Measurements from ENCODE around the gene ARFGAP2. TPM values are rescaled to one million over a fixed set of nuclear protein-coding genes. Genes with fewer than 3 reads are reported as not detected.
A peak's percentile ranks its signal among the peaks of the same experiment; 100 is the strongest.

ARFGAP2 gene
- total RNA-seq, 1 experiment from 2014 or later, result 122 TPM

- no TSS peak for BruUV-seq (replicated peaks)
- Histone ChIP-seq H3K27me3 (ENCODE audit: insufficient read depth, low read depth) (no peaks in the 10 kb centered on the region), H3F3A (ENCODE audit: insufficient read depth, low read depth) (peaks cover 44% of the 10 kb centered on the region), H3K79me2 (ENCODE audit: low read depth) (peaks cover 40% of the 10 kb centered on the region), H3K36me3 (ENCODE audit: low read depth) (peaks cover 22% of the 10 kb centered on the region; the same call in 1 of the 2 replicates), H3K4me2 (peak overlapping the region; percentile 95), H3K4me3 (no peak overlapping the region), H2AFZ (no peak overlapping the region), H4K20me1 (ENCODE audit: insufficient read depth) (peaks cover 22% of the 10 kb centered on the region), H3K9me2 (ENCODE audit: insufficient read depth) (no peaks in the 10 kb centered on the region), H3K27ac (peak overlapping the region; percentile 77; the same call in 1 of the 2 replicates), H3K4me1 (replicated peaks; ENCODE audit: insufficient read depth) (peaks cover 12% of the 10 kb centered on the region), H3K9me3 (ENCODE audit: insufficient read depth, low read depth) (no peaks in the 10 kb centered on the region)
- ChIA-PET POLR2A (ENCODE audit: unreplicated experiment) (interaction anchor here (0.5 to 0.6 kb wide), 3 partner anchors 46 to 71 kb away, joined by 3 to 5 read pairs (median 5); no protein-coding TSS in a partner anchor), CTCF (interaction anchor here (1.1 to 1.8 kb wide), 4 partner anchors 37 to 177 kb away, joined by 3 to 9 read pairs (median 7); partner anchors contain the start of genes DDB2 and NR1H3)
- no peak for TF ChIP-seq EZH2 (IDR thresholded peaks at IDR 0.05; ENCODE audit: low read depth)
- TF ChIP-seq, protein P1, sequence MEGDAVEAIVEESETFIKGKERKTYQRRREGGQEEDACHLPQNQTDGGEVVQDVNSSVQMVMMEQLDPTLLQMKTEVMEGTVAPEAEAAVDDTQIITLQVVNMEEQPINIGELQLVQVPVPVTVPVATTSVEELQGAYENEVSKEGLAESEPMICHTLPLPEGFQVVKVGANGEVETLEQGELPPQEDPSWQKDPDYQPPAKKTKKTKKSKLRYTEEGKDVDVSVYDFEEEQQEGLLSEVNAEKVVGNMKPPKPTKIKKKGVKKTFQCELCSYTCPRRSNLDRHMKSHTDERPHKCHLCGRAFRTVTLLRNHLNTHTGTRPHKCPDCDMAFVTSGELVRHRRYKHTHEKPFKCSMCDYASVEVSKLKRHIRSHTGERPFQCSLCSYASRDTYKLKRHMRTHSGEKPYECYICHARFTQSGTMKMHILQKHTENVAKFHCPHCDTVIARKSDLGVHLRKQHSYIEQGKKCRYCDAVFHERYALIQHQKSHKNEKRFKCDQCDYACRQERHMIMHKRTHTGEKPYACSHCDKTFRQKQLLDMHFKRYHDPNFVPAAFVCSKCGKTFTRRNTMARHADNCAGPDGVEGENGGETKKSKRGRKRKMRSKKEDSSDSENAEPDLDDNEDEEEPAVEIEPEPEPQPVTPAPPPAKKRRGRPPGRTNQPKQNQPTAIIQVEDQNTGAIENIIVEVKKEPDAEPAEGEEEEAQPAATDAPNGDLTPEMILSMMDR (conservative IDR thresholded peaks at IDR 0.05), result no peak
- intact Hi-C loops (cut with micrococcal nuclease; ENCODE audit: unreplicated experiment), result loop anchor here (1.0 to 2.0 kb wide), 7 partner anchors 16 to 231 kb away; partner anchors contain the start of genes ACP2 and SLC39A13
- no peak for DNase-seq
Observed at GRCh38 chr11:47177846-47178245, 1.2 kb upstream of the ARFGAP2 start.

DNA sequence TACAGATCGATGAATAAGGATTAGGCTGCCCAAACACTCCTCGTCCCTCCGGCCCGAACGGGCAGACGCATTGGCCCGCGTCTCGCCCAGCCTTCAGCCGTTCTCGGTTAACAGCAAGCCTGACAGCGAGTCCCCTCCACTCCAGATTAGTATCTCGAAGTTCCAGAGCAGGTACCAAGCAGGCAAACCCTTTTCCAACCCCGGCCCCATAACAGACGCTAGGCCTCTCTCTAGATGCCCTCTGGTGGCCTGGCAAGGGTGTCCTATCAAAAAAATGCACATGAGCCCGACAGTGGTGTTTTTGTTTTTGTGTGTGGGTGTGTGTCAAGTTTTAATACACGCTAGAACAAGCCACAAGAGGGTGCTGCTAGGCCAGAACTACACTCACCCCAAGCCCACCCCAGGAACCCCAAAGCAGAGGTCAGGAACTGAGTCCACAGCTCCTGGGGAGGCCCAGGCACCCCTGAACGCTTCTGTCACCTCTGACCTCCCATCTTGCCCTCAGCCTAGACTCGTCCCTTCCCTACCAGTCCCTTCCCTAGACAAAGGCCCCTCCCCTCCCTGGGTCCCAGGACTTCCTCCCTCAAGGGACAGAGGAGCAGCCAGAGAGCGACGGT lies 658 bp upstream of the ARFGAP2 start:
- Histone ChIP-seq H3K27ac (peak overlapping the region; percentile 77), H3K4me2 (peak overlapping the region; percentile 95), H3F3A (ENCODE audit: insufficient read depth, low read depth) (peaks cover 44% of the 10 kb centered on the region), H4K20me1 (ENCODE audit: insufficient read depth) (peaks cover 26% of the 10 kb centered on the region), H3K36me3 (ENCODE audit: low read depth) (peaks cover 25% of the 10 kb centered on the region; the same call in 1 of the 2 replicates), H3K4me1 (replicated peaks; ENCODE audit: insufficient read depth) (peaks cover 12% of the 10 kb centered on the region), H3K9me3 (ENCODE audit: insufficient read depth, low read depth) (no peaks in the 10 kb centered on the region), H2AFZ (peak overlapping the region; percentile 96), H3K9me2 (ENCODE audit: insufficient read depth) (no peaks in the 10 kb centered on the region), H3K27me3 (ENCODE audit: insufficient read depth, low read depth) (no peaks in the 10 kb centered on the region), H3K4me3 (peak overlapping the region; percentile 95), H3K79me2 (ENCODE audit: low read depth) (peaks cover 42% of the 10 kb centered on the region)
- ChIA-PET CTCF (interaction anchor here (0.6 to 1.8 kb wide), 4 partner anchors 38 to 178 kb away, joined by 6 to 9 read pairs (median 7); partner anchors contain the start of gene DDB2), POLR2A (ENCODE audit: unreplicated experiment) (interaction anchor here (0.5 to 0.6 kb wide), 3 partner anchors 47 to 72 kb away, joined by 3 to 5 read pairs (median 5); no protein-coding TSS in a partner anchor)
- TF ChIP-seq EZH2 (IDR thresholded peaks at IDR 0.05; ENCODE audit: low read depth), result no peak
- TF ChIP-seq, protein P1 (conservative IDR thresholded peaks at IDR 0.05), result peak; percentile 82
- intact Hi-C loops (cut with micrococcal nuclease; ENCODE audit: unreplicated experiment), result loop anchor here (1.0 to 2.0 kb wide), 7 partner anchors 17 to 231 kb away; partner anchors contain the start of genes ACP2 and SLC39A13
- DNase-seq, result peak; percentile 70 to 77
- BruUV-seq (replicated peaks), result no TSS peak

GRCh38 chr11:47175746-47176327 lies 842 bp downstream of the ARFGAP2 start:
- H3K79me2 ChIP-seq (ENCODE audit: low read depth), result peaks cover 45% of the 10 kb centered on the region
- H3K9me2 ChIP-seq (ENCODE audit: insufficient read depth), result no peaks in the 10 kb centered on the region
- ChIA-PET CTCF (no interaction called here), POLR2A (ENCODE audit: unreplicated experiment) (no interaction called here)
- no peaks in the 10 kb centered on the region for H3K9me3 ChIP-seq (ENCODE audit: insufficient read depth, low read depth)
- no peak for DNase-seq
- H3K27me3 ChIP-seq (ENCODE audit: insufficient read depth, low read depth), result no peaks in the 10 kb centered on the region
- TF ChIP-seq EZH2 (IDR thresholded peaks at IDR 0.05; ENCODE audit: low read depth), result no peak
- TF ChIP-seq, protein P1 (conservative IDR thresholded peaks at IDR 0.05), result no peak
- H2AFZ ChIP-seq, result peak overlapping the region; percentile 85; the same call in 1 of the 2 replicates
- intact Hi-C loops (cut with micrococcal nuclease; ENCODE audit: unreplicated experiment), result loop anchor here (2.0 kb wide), 2 partner anchors 73 to 233 kb away; partner anchors contain the start of genes ACP2 and SLC39A13
- TSS peak; percentile 44 for BruUV-seq (replicated peaks)
- H3K36me3 ChIP-seq (ENCODE audit: low read depth), result peaks cover 23% of the 10 kb centered on the region; the same call in 1 of the 2 replicates
- H3K27ac ChIP-seq, result peak overlapping the region; percentile 56
- H3K4me3 ChIP-seq, result peak overlapping the region; percentile 95
- peak overlapping the region; percentile 95 for H3K4me2 ChIP-seq
- peaks cover 30% of the 10 kb centered on the region for H3F3A ChIP-seq (ENCODE audit: insufficient read depth, low read depth)
- H3K4me1 ChIP-seq (replicated peaks; ENCODE audit: insufficient read depth), result peaks cover 12% of the 10 kb centered on the region
- H4K20me1 ChIP-seq (ENCODE audit: insufficient read depth), result peaks cover 23% of the 10 kb centered on the region
